Measurements from ENCODE around the gene AKIRIN2.
"Not testable (repeated sequence)": the region's sequence is repeated elsewhere in the genome, so short reads cannot be mapped to it uniquely, and the experiment has no call there.

Gene AKIRIN2

DNA sequence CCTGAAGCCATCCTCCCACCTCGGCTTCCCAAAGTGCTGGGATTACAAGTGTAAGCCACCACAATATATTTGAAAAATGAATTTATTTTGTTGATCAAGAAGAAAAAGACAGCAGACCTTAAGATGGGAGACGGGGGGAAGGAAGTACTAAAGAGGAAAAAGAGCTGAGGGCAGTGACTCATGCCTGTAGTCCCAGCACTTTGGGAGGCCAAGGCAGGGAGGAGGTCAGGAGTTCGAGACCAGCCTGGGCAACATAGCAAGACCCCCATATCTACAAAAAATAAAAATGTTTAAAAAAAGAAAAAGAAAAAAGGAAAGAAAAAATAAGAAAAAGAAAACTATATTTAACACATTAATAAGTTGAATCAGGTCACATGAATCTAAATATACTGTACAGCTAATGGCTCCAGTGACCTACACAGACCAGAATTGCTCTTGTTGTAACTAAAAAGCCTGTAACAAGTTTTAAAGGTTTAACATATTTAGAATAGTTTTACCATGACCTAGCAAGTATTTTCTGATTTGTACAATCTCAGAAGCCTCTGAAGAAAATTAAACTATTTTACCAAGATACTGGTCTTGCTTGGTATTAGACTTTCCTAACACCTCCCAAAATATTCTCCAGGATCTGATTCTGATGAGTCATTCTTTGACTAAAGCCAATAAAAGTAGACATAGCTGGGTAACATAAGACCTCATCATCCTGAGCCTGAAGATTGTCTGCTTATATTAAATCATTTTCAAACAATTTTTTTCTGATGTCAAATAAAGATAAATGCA lies 4.3 kb upstream of the AKIRIN2 start:
- no peak overlapping the region for H3K4me3 ChIP-seq (ENCODE audit: low read depth, low read length)
- DNase-seq (ENCODE audit: low read depth), result no peak
- in situ Hi-C loops (cut with HindIII; ENCODE audit: low sequenced_read_pairs), result no loop called here
- no peak for TF ChIP-seq CTCF (IDR thresholded peaks at IDR 0.05; ENCODE audit: low read depth, low read length, missing control alignments)

GRCh38 chr6:87705070-87705691 lies 3.1 kb upstream of the AKIRIN2 start:
- no peak for DNase-seq (ENCODE audit: low read depth)
- no peak for TF ChIP-seq CTCF (IDR thresholded peaks at IDR 0.05; ENCODE audit: low read depth, low read length, missing control alignments)
- no peak overlapping the region for H3K4me3 ChIP-seq (ENCODE audit: low read depth, low read length)
- in situ Hi-C loops (cut with HindIII; ENCODE audit: low sequenced_read_pairs), result no loop called here

- DNase-seq (ENCODE audit: low read depth); in situ Hi-C loops (cut with HindIII; ENCODE audit: low sequenced_read_pairs): not testable (repeated sequence)
- peak overlapping the region; percentile 97 for H3K4me3 ChIP-seq (ENCODE audit: low read depth, low read length)
Measured at GRCh38 chr6:87703039-87703438, 1.0 kb upstream of the AKIRIN2 start.

DNA sequence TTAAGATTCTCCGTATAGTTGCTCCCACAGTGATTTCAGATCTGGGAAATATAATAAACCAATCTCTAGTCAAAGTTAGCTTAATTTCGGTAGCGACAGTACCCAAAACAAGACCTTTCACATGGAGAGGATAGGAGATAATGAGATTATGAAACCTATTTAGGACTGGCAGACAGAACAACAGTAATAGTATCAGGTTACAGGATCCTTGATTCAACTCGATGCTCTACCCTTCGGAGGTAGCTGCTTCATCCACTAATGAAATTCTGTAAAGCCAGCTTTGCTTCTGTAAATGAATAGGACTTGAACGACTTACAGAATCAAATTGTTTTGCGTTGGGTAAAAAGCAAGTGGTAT lies 534 bp upstream of the AKIRIN2 start:
- no peak for DNase-seq (ENCODE audit: low read depth)
- peak overlapping the region; percentile 97 for H3K4me3 ChIP-seq (ENCODE audit: low read depth, low read length)
- TF ChIP-seq CTCF (IDR thresholded peaks at IDR 0.05; ENCODE audit: low read depth, low read length, missing control alignments), result no peak
- in situ Hi-C loops (cut with HindIII; ENCODE audit: low sequenced_read_pairs), result no loop called here

- no peak for DNase-seq (ENCODE audit: low read depth)
- no peak for TF ChIP-seq CTCF (IDR thresholded peaks at IDR 0.05; ENCODE audit: low read depth, low read length, missing control alignments)
- peak overlapping the region; percentile 97 for H3K4me3 ChIP-seq (ENCODE audit: low read depth, low read length)
- in situ Hi-C loops (cut with HindIII; ENCODE audit: low sequenced_read_pairs), result no loop called here
Measured at GRCh38 chr6:87701344-87701675, 723 bp downstream of the AKIRIN2 start.

GRCh38 chr6:87700397-87701343 lies 1.4 kb downstream of the AKIRIN2 start:
- H3K4me3 ChIP-seq (ENCODE audit: low read depth, low read length), result peak overlapping the region; percentile 97
- no peak for DNase-seq (ENCODE audit: low read depth)
- in situ Hi-C loops (cut with HindIII; ENCODE audit: low sequenced_read_pairs), result no loop called here

More at GRCh38 chr6:87700397-87701343, 1.4 kb downstream of the AKIRIN2 start:
- TF ChIP-seq CTCF (IDR thresholded peaks at IDR 0.05; ENCODE audit: low read depth, low read length, missing control alignments), result no peak
